HG03571 (cell line): ENCODE results near the gene NPS.

Experiments
- ATAC-seq: cut with Tn5 transposase; IDR thresholded peaks from one replicate; pipeline ENCODE4 v1.9.1; 2021; ENCODE audit not compliant: unreplicated experiment

NPS gene, protein sequence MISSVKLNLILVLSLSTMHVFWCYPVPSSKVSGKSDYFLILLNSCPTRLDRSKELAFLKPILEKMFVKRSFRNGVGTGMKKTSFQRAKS

DNA sequence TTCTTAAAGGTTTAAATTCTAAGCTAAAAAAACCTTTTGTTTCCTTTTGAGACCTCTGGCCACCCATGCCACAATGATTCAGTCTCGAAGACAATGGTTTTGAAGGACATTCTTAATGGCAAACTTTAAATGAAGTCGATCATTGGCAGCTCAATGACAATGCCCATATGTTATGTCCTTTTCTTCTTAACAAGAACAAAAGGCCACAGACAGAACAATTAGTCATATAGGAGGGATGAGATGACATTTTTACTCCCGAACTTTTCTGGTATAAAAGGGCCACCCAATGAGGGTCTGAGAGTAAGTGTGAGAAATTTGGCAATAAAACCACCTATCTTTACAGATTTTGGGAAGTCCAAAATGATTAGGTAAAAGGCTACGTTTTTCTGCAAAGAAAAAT, at the start of gene NPS:
Gene NPS (plus strand): TSS at position 301 of the 400 bp plus-strand sequence. CDS start 60 bp downstream, at position 361.
- no peak for ATAC-seq

DNA sequence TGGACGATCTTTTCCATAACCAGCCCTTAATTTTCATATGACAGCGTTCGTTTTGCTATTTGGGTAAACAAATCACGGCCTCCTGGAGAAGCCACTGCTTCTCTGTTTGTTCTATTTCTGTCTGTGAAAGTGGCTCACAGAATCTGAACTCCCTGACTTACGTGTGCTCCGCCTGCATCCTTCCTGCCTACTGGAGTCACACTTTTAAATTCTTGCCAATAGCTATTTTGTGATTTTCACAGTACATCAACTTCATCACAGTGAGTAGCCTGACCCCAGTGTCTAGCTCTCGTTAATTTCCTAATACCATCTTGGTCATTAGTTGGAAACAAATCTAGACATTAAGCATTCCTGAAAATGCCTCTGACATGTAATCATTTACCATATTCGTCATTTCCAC, 49.0 kb upstream of the NPS start:
- no peak for ATAC-seq

DNA sequence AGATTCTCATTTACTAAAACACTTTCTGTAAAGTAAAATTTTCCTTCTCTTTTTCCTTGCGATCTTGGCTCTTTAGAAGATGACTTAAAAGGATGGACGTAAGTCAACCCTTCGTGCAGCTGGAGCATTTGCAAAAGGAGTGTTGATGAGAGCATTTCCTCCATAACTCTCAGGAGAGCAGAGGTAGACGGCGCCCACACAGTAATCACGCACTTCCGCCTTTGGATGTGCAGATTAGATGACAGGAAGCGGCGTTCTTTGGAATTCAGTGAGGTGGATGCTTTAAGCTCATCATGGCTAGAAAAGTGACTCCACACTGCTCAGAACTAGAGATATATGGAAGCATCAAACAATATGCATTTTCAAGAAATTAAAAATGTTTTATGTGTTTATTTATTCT, 43.0 kb upstream of the NPS start:
- ATAC-seq = no peak

DNA sequence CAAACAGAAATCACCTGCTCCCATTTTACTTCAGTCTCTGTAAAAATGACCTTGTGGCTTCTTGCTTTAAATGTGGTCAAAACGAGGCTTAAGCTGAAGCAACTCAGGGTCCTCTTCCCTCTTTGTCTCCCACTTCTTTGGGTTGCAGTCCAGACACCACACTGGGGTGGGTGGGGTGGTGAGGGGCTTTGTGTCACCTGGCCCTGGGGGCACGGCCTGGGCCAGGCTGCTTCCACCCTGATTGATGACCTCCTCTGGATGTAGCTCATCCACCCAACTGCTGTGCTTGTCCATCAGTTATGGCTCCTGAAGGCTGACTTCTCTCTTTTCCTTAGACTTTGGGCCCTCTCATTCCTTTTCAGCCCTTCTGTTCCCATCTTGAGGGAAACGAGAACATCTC, 26.8 kb upstream of the NPS start:
- ATAC-seq = no peak

DNA sequence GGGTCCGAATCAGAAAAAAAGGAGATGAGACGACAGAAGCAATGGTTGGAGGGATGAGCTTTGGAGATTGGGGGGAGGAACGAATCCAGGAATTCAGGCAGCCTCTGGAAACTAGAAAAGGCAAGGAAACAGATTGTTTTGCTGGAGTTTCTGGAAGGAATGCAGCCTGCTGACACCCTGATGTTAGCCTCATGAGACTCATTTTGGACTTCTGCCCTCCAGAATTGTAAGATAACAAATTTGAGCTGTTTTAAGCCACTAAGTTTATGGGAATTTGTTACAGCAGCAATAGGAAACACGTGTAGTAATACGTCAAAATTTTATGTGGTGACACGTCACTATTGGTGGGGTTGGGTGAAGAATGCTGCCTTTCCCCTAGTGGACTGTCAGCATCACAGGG, 25.6 kb upstream of the NPS start:
- ATAC-seq = no peak

DNA sequence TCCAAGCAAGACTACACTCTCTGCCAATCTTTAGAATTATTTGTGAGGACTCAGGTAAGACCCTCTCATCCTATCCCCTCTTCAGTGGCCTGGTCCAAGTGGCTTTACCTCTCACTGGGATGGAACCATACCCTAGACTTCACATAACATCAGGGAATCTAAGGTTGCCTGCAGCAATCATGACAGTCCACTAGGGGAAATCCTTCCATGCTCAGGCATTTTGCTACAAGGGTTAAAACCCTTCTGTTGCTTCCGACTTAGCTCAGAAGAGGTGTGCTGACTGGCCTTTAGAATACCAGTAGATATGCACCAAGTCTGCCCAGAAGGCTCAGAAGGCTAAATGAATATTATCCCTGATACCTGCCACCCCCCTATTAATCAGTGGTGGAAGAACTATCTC, 24.9 kb upstream of the NPS start:
- no peak for ATAC-seq

DNA sequence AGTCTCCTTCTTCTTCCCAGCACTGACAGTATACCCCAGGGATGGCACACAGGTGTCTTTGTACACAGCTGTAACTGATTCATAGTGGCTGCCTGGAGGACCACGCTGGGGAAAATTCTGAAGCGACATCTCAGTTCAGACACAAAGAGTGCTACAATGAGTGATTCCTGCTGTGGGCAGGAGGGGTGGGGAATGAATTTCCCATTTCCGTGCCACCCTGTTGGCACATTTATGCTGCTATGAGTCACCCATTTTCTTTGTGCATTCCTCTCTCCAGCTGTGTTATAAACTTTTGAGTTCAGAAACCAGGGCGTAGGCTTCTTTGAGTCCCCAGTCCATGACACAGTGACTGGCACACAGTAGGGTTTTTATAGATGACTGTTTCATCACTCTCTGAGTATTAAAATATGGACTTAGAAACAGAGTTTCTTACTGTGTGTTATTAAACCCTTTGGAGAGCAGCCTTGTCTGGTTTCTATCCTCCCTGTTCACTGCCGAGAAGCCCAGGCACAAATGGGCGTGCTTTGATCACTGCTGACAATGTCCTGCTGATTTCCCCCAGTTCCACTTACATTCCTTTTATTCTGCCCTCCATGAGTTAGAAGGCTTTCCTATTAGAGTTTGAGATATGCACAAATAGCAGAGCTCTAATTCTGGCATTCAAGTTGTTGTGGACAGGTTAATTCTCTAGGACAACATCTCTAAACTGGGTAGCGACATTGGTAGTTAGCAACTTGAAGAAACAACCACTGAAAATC, 24.0 kb upstream of the NPS start:
- no peak for ATAC-seq

DNA sequence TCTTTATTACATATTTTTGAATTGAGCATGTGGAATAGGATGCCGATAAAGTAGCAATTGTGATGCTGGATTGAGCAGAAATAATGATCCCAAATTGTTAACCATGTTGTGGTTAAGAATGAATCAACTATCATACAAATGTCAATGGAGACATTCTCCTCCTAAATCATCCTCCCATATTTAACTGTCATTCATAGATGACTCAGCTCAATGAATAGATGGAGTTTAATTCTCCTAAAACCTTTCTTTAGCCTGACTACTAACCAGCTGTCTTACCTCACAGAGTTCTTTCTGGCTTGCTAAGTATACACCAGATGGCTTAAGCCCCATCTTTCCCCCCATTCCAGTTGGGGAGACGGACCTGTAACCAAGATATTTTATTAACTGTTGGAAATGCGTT, 23.4 kb upstream of the NPS start:
- no peak for ATAC-seq

DNA sequence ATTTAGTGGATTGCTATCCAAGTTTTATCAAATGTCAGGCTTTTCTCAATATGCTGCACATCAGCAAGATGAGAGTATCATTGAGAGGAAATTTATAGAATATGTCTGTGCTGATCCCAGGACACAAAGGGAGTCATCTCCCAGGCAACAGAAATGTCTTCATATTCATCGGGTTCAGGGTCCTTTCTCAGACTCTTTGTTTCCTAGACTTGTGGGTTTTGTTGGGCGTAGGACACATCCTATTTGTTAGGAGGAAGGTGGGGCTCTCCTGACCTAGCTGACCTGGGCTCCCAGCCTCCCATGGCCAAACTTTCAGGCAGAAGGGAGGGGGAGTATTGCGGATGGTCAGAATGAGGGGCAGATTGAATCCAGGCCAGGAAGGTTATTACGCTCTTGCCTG, 22.9 kb upstream of the NPS start:
- no peak for ATAC-seq

DNA sequence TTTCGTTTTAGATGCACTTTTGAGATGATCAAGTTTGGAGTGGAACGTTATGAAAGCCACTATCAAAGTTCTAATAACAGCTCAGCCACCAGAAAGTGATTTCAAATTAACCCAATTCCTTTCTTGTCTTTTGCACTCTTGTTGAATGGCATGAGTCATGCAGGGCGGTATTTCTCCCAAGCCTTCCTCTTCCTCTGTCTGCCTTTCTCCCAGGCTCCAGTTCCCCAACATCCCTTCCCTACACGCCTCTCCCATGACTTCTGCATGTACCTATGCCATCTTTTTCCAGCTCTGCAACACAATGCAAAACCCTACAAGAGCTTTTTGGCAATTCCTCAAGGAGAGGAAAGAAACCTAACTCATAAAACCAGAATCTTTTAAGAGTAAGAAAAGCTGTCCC, 21.8 kb upstream of the NPS start:
- ATAC-seq = no peak

DNA sequence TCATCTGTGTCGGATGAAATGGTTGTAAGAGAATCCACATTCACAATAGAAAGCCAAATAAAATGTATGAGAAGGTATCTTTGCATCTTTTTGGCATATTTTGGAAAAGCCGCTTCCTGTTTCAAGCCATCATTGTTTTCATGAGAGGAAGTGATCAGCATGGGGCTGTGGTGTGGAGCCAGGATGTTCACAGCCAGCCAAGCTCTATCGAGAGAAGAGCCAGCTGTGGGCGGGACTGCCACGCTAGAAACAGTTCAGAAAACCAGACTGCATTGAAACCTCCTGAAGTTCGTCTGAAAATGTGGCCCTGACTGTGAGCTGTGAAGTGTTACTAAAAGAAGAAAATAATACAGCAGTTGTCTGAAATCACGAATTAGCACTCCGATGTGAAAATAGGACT, 21.2 kb upstream of the NPS start:
- no peak for ATAC-seq

DNA sequence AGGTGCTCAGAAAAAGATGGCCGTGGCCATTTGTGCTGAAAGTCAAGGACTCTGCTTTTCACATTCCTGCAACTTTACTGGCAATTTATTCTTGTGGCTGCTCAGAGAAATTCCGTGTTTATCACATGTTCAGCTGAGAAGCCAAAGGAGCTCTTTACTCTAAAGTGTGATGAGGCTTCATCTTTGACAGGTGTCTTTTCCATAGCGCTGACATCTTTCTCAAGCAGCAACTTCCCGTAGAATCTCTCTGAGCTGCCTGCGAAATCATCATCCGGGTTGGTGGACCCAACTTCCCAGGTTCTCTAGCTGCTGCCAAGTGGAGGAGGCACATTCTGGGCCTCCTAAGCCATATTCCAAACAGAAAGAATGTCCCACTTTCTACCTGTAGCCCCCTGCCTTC, 16.9 kb upstream of the NPS start:
- ATAC-seq = no peak

DNA sequence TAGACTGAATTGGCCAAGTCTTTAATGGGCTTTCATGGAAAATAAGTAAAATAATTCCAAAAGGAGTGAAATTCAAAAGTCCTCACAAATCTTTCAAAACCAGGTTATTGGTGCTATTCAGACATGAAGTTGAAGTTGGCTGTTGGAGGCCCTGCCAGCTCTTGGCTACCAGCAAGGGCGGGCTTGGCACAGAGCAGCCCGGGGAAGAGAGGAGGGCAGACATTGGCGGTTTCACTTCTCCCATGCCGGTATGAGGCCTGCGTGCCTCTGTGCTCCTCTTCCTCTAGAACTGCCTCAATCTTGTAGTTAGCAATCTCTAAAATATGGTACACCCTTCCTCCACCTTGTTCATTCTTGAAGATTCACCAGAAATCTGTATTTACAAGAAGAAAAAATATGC, 16.4 kb upstream of the NPS start:
- ATAC-seq = no peak

DNA sequence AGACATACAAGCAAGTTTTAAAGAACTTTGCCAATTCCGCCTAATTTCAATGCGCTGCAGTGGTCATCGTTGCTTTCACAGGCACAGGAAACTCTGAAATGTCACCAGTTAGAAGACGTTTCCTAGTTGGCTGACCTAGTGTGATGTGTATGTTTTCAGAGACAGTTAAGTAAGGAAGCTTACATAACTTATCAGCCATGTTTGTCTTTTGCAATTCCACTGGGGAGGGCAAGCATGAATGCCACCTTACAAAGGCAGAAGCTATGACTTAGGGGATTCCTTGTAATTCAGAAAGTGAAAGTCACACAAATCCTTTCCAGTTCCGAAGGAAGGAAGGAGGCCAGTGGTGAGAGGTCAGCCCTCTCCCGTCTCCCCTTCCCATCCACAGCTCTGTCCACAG, 15.0 kb upstream of the NPS start:
- ATAC-seq = no peak

DNA sequence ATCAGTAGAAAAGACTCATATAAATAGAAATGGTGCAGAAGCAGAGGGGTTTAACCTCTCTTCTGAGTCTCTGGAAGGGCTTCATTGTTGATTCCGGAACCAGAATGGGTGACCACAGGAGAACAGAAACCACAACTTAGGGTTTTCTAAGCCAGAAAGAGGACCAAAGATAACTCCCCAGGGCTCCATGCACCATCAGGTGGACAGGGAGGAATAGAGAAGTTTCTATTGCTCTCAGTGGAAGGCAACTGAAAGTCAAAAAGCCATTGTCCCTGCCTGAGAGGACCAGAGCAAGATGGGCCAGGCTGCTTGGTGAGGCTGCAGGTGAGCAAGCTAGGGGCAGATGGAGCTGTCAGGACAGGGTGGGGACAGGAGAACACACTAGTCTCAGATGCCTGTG, 14.6 kb upstream of the NPS start:
- no peak for ATAC-seq

DNA sequence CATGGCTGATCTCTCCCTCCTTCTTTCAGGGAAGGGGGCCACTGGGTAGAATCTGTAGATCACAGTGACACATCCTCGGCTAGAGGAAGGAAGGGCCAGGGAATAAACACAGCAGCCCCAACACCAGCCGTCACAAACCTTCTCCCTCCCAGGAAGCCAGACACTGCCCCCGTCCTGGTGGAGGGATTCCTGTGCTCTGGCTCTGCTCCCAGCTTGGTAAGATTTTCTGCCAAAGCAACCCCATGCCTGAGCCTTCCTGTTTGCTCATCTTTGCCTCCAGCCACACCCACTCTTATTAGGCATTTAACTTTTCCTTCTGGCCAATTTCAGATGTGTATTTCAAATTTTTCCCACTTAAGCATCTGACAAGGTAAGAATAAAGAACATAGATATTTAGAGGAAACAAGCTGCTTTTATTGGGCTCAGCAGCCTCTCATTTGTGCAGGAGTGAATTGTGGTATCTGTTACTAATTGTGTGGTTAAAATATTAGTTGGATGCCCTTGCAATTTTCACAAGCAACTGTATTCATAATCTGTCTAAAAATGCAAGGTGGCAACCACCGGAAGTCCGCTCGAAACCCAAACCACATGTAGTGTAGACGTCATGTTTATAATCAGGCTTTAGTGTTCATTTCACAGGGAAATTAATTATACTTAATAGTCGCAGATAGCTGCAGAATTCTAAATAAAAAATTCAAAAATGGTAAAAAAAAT, 13.2 kb upstream of the NPS start:
- no peak for ATAC-seq

DNA sequence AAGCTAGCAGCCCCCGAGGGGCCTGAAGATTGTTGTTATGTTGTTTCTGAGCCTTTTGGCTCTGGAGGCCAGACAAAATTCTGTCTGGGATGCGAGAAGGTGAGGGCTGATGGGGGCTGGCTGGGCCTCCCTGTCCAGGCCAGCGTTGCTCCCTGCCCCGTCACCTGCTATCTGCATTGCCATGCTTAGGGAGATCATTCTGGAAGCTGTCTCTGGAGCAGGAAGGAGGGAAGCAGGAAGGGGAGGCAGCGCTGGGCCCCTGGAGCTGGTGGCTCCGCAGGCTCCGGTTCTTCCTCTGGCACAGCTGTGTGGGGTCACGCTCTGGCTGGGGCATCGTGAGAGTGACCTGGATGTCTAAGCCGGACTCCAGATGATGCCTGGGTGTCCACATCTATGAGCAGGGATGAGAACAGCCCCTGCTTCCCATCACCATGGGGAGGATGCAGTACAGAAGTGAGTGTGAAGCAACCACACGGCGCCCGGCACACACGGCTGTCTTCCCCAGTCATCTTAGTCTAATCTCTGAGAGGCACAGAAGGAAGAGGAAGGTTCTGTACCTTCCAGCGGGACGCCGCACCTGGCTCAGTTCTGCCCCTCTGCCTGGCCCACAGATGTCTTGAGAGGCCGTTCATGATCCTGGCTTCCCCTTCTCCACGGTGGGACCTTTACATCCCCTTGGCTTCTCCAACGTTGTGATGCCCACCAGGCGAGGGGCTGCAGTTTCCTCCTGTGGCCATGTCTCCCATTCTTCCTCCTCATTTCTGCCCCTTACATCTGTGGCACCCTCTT, 11.9 kb upstream of the NPS start:
- no peak for ATAC-seq

DNA sequence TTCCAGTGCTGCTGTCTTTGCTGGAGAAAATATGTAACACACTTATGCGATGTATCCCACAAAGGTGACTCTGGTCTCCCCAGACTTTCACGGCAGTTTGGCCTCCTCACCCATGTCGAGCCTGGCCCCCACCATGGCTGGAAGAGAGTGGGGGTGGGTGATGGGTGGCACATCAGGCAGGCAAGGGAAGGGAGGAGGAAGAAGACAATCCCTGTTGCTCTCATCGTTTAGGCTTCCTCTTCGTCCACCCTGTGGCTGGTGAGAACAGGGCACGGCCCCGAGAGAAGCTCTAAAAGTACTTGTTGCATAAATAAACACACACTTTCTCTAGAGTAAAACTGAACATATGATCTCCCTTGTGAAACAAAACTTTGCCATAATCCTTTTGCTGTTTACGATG, 11.2 kb upstream of the NPS start:
- ATAC-seq = no peak

DNA sequence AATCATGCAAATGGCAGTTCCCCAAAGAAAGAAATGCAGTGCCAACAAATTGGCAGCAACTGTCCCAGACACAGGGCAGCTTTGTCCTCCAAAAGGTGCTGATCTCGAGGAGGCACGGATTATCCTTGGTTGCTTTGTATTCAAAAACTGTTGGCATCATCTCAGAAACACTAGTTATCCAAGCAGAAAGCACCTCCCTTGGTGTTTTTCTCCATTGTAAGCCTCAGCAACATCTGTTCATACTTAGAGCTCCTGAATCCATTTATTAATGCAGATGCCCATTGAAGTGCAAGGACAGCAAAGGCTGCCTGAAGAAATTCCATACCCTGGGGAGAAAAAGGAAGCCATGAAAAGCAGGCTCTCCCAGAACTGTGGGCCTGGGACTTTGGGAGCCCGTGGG, 1.1 kb upstream of the NPS start:
- no peak for ATAC-seq

DNA sequence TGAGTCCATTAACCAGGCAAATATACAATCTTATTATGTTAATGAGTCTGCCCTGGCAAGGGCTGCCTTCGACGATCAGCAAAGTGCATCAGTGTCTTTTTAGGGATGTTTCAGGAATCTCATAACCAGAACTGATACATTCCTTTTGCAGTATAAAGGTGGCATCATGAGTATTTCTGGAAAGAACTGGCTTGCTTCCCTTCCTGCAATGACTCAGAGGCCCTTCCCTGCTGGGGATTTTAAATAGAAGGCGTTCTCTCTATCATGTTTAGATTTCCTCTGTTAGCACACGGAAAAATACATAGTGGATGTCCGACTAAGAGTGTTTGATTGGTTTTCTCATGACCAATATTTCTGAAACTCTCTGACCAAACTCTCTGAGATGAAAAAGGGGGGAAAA, 1.8 kb downstream of the NPS start:
- no peak for ATAC-seq

DNA sequence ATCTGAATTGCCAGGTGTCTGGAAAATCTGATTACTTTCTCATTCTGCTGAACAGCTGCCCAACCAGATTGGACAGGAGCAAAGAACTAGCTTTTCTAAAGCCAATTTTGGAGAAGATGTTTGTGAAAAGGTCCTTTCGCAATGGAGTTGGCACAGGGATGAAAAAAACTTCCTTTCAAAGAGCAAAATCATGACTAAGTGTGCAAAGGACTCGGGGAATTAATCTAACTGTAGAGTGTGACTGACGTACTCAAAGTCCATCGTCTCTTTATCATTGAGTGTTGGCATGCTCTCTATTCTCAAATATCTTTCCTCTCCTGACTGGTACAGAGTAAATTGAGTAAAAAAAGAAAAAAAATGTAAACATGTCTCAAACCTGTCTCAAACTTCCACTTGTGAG, 3.3 kb downstream of the NPS start:
- ATAC-seq = no peak

DNA sequence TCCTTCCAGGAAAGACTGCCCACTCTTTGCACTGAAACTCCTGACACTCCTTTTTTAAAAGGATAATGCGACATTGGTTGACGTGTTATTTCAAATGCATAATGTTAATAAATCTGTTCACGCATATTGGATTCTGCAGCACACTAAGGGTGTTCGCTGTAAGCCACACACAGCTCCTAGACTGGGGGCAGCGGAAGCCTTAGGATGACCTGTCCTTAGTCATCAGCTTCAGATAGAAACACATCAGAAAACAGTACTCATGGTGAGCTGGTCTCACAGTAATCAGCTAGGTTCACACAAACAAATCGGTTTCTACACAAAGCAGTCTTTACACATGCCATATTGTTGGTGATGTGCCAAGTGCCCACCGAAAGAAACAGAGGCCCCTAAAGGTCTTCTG, 4.3 kb downstream of the NPS start:
- no peak for ATAC-seq
